ENCODE results near the gene ENOX1. TPM values are rescaled to one million over a fixed set of nuclear protein-coding genes. Genes with fewer than 3 reads are reported as not detected.

ENOX1 gene
- total and polyA plus RNA-seq, 5 donors, result 2.1 to 2.6 (median 2.2) TPM

GRCh38 chr13:43298816-43299215 is 488.0 kb downstream of the ENOX1 start:
- Histone ChIP-seq H3K4me3 (ENCODE audit: low read length) (no peak overlapping the region), H3K27ac (ENCODE audit: low read length) (no peak overlapping the region), H3K9me3 (ENCODE audit: control insufficient read depth, low read length) (no peaks in the 10 kb centered on the region), H3K27me3 (ENCODE audit: control insufficient read depth, insufficient read depth) (no peaks in the 10 kb centered on the region), H3K4me1 (ENCODE audit: control insufficient read depth, insufficient read depth, low read length) (no peaks in the 10 kb centered on the region)
- DNase-seq (no peak), ATAC-seq (peak in 1 of 2 donors; percentile 24)
- intact Hi-C loops (cut with DNase I), result no loop called here
- whole genome bisulfite sequencing, result 35% methylated on average over 2 of the region's 2 CpGs

- ATAC-seq (no peak), DNase-seq (no peak)
- Histone ChIP-seq H3K27ac (ENCODE audit: low read length) (no peak overlapping the region), H3K9me3 (ENCODE audit: control insufficient read depth, low read length) (no peaks in the 10 kb centered on the region), H3K27me3 (ENCODE audit: control insufficient read depth, insufficient read depth) (no peaks in the 10 kb centered on the region), H3K4me1 (ENCODE audit: control insufficient read depth, insufficient read depth, low read length) (no peaks in the 10 kb centered on the region), H3K4me3 (ENCODE audit: low read length) (no peak overlapping the region)
- intact Hi-C loops (cut with DNase I), result no loop called here
- 80% methylated on average over 6 of the region's 6 CpGs for WGBS
Observed at GRCh38 chr13:43297967-43298678, 488.6 kb downstream of the ENOX1 start.

- ATAC-seq, result no peak
- no peaks in the 10 kb centered on the region for H3K4me1 ChIP-seq (ENCODE audit: control insufficient read depth, insufficient read depth, low read length)
Observed at GRCh38 chr13:43295825-43296564, 490.8 kb downstream of the ENOX1 start.

GRCh38 chr13:43295321-43295720 is 491.5 kb downstream of the ENOX1 start:
- intact Hi-C loops (cut with DNase I), result no loop called here
- Histone ChIP-seq H3K4me1 (ENCODE audit: control insufficient read depth, insufficient read depth, low read length) (no peaks in the 10 kb centered on the region), H3K27me3 (ENCODE audit: control insufficient read depth, insufficient read depth) (no peaks in the 10 kb centered on the region), H3K27ac (ENCODE audit: low read length) (no peak overlapping the region), H3K9me3 (ENCODE audit: control insufficient read depth, low read length) (no peaks in the 10 kb centered on the region), H3K4me3 (ENCODE audit: low read length) (no peak overlapping the region)
- WGBS, result 60% methylated on average over 2 of the region's 2 CpGs
- ATAC-seq, result no peak
- no peak for DNase-seq

More at GRCh38 chr13:43295825-43296564, 490.8 kb downstream of the ENOX1 start:
- 75% methylated on average over 5 of the region's 5 CpGs for WGBS
- H3K9me3 ChIP-seq (ENCODE audit: control insufficient read depth, low read length), result no peaks in the 10 kb centered on the region
- no peak overlapping the region for H3K27ac ChIP-seq (ENCODE audit: low read length)
- intact Hi-C loops (cut with DNase I), result no loop called here
- no peak overlapping the region for H3K4me3 ChIP-seq (ENCODE audit: low read length)
- no peaks in the 10 kb centered on the region for H3K27me3 ChIP-seq (ENCODE audit: control insufficient read depth, insufficient read depth)
- no peak for DNase-seq

GRCh38 chr13:43294412-43294811 is 492.4 kb downstream of the ENOX1 start:
- intact Hi-C loops (cut with DNase I), result no loop called here
- WGBS, result 90% methylated on average over 4 of the region's 4 CpGs
- ATAC-seq, result no peak

GRCh38 chr13:43293986-43294385 is 492.8 kb downstream of the ENOX1 start:
- H3K9me3 ChIP-seq (ENCODE audit: control insufficient read depth, low read length), result no peaks in the 10 kb centered on the region
- ATAC-seq (no peak), DNase-seq (no peak)
- WGBS, result 95% methylated on average over 3 of the region's 3 CpGs
- no peaks in the 10 kb centered on the region for H3K4me1 ChIP-seq (ENCODE audit: control insufficient read depth, insufficient read depth, low read length)
- no peak overlapping the region for H3K27ac ChIP-seq (ENCODE audit: low read length)
- H3K27me3 ChIP-seq (ENCODE audit: control insufficient read depth, insufficient read depth), result no peaks in the 10 kb centered on the region
- H3K4me3 ChIP-seq (ENCODE audit: low read length), result no peak overlapping the region
- intact Hi-C loops (cut with DNase I), result no loop called here

More at GRCh38 chr13:43294412-43294811, 492.4 kb downstream of the ENOX1 start:
- no peaks in the 10 kb centered on the region for H3K4me1 ChIP-seq (ENCODE audit: control insufficient read depth, insufficient read depth, low read length)
- no peak for DNase-seq
- H3K27ac ChIP-seq (ENCODE audit: low read length), result no peak overlapping the region
- H3K9me3 ChIP-seq (ENCODE audit: control insufficient read depth, low read length), result no peaks in the 10 kb centered on the region
- H3K27me3 ChIP-seq (ENCODE audit: control insufficient read depth, insufficient read depth), result no peaks in the 10 kb centered on the region
- no peak overlapping the region for H3K4me3 ChIP-seq (ENCODE audit: low read length)

GRCh38 chr13:43293561-43293960 is 493.2 kb downstream of the ENOX1 start:
- H3K4me1 ChIP-seq (ENCODE audit: control insufficient read depth, insufficient read depth, low read length), result no peaks in the 10 kb centered on the region
- H3K4me3 ChIP-seq (ENCODE audit: low read length), result no peak overlapping the region
- H3K27me3 ChIP-seq (ENCODE audit: control insufficient read depth, insufficient read depth), result no peaks in the 10 kb centered on the region
- intact Hi-C loops (cut with DNase I), result no loop called here
- ATAC-seq, result no peak
- H3K9me3 ChIP-seq (ENCODE audit: control insufficient read depth, low read length), result no peaks in the 10 kb centered on the region
- H3K27ac ChIP-seq (ENCODE audit: low read length), result no peak overlapping the region
- no peak for DNase-seq
- 84% methylated on average over 1 of the region's 1 CpG for WGBS

GRCh38 chr13:43293008-43293407 is 493.8 kb downstream of the ENOX1 start:
- intact Hi-C loops (cut with DNase I), result no loop called here
- H3K9me3 ChIP-seq (ENCODE audit: control insufficient read depth, low read length), result no peaks in the 10 kb centered on the region
- H3K27me3 ChIP-seq (ENCODE audit: control insufficient read depth, insufficient read depth), result no peaks in the 10 kb centered on the region
- ATAC-seq, result no peak
- H3K27ac ChIP-seq (ENCODE audit: low read length), result no peak overlapping the region
- DNase-seq, result no peak
- no peak overlapping the region for H3K4me3 ChIP-seq (ENCODE audit: low read length)
- no peaks in the 10 kb centered on the region for H3K4me1 ChIP-seq (ENCODE audit: control insufficient read depth, insufficient read depth, low read length)
- 95% methylated on average over 2 of the region's 2 CpGs for WGBS

- Histone ChIP-seq H3K4me1 (ENCODE audit: control insufficient read depth, insufficient read depth, low read length) (peaks cover 4% of the 10 kb centered on the region), H3K27me3 (ENCODE audit: control insufficient read depth, insufficient read depth) (no peaks in the 10 kb centered on the region), H3K27ac (ENCODE audit: low read length) (no peak overlapping the region), H3K9me3 (ENCODE audit: control insufficient read depth, low read length) (no peaks in the 10 kb centered on the region), H3K4me3 (ENCODE audit: low read length) (no peak overlapping the region)
- intact Hi-C loops (cut with DNase I), result no loop called here
- 80% methylated on average over 5 of the region's 5 CpGs for WGBS
- no peak for ATAC-seq
- DNase-seq, result no peak
Observed at GRCh38 chr13:43291287-43292060, 495.3 kb downstream of the ENOX1 start.

GRCh38 chr13:43289470-43290255 is 497.1 kb downstream of the ENOX1 start:
- ATAC-seq (no peak), DNase-seq (no peak)
- Histone ChIP-seq H3K4me3 (ENCODE audit: low read length) (no peak overlapping the region), H3K9me3 (ENCODE audit: control insufficient read depth, low read length) (no peaks in the 10 kb centered on the region), H3K27ac (ENCODE audit: low read length) (no peak overlapping the region), H3K4me1 (ENCODE audit: control insufficient read depth, insufficient read depth, low read length) (peaks cover 4% of the 10 kb centered on the region), H3K27me3 (ENCODE audit: control insufficient read depth, insufficient read depth) (no peaks in the 10 kb centered on the region)
- 57% methylated on average over 6 of the region's 6 CpGs for WGBS
- intact Hi-C loops (cut with DNase I), result no loop called here

All from right cardiac atrium (tissue), 5 donors.